22Rv1 (cell line): Measurements from ENCODE around the gene UBASH3A.

Source experiments
- CTCF ChIP-seq: fragments of 450-650 bp; IDR thresholded peaks from 2 replicates; pipeline ENCODE4 v1.5.1; 2017; ENCODE audit warnings: mild to moderate bottlenecking
- ZFX ChIP-seq: fragments of 450-650 bp; IDR thresholded peaks from 2 replicates; pipeline ENCODE4 v1.6.1; 2017; ENCODE audit warnings: antibody characterized with exemption, borderline replicate concordance

- TF ChIP-seq CTCF (no peak), ZFX (no peak)
Observed at GRCh38 chr21:42356046-42356445, 47.7 kb upstream of the UBASH3A start.
